HS-27A (cell line): ENCODE data around the gene RACGAP1.
A peak's percentile ranks its signal among the peaks of the same experiment; 100 is the strongest.
"Not testable (repeated sequence)": the region's sequence is repeated elsewhere in the genome, so short reads cannot be mapped to it uniquely, and the experiment has no call there.

ENCODE experiments used
- DNase-seq: peaks from one replicate; pipeline ENCODE4 v3.0.0-alpha.2; 2012; ENCODE audit warnings: low read depth, missing footprints

The RACGAP1 gene

GRCh38 chr12:50026691-50027090, 1.4 kb upstream of the RACGAP1 start:
- DNase-seq, result no peak

GRCh38 chr12:50024805-50025186, 498 bp downstream of the RACGAP1 start:
- DNase-seq, result peak; percentile 12

GRCh38 chr12:50024227-50024626, 1.1 kb downstream of the RACGAP1 start:
- no peak for DNase-seq

- no peak for DNase-seq
Observed at GRCh38 chr12:50022903-50023302, 2.4 kb downstream of the RACGAP1 start.

GRCh38 chr12:50021031-50021430, 4.3 kb downstream of the RACGAP1 start:
- no peak for DNase-seq

GRCh38 chr12:50019524-50019923, 5.8 kb downstream of the RACGAP1 start:
- no peak for DNase-seq

- no peak for DNase-seq
Observed at GRCh38 chr12:50018968-50019367, 6.3 kb downstream of the RACGAP1 start.

GRCh38 chr12:50018154-50018553, 7.1 kb downstream of the RACGAP1 start:
- no peak for DNase-seq

- no peak for DNase-seq
Observed at GRCh38 chr12:50017641-50018040, 7.7 kb downstream of the RACGAP1 start.

GRCh38 chr12:50016501-50017475, 8.5 kb downstream of the RACGAP1 start:
- DNase-seq, result no peak

GRCh38 chr12:50014342-50014741, 11.0 kb downstream of the RACGAP1 start:
- no peak for DNase-seq

GRCh38 chr12:50013361-50014147, 11.7 kb downstream of the RACGAP1 start:
- no peak for DNase-seq

GRCh38 chr12:50006754-50007442, 18.4 kb downstream of the RACGAP1 start:
- DNase-seq, result no peak

GRCh38 chr12:50006280-50006679, 19.0 kb downstream of the RACGAP1 start:
- DNase-seq, result no peak

- DNase-seq, result no peak
Observed at GRCh38 chr12:50005175-50005574, 20.1 kb downstream of the RACGAP1 start.

GRCh38 chr12:50004696-50005095, 20.6 kb downstream of the RACGAP1 start:
- DNase-seq, result no peak

GRCh38 chr12:50003595-50003994, 21.7 kb downstream of the RACGAP1 start:
- no peak for DNase-seq

- no peak for DNase-seq
Observed at GRCh38 chr12:49998453-49998852, 26.8 kb downstream of the RACGAP1 start.

- no peak for DNase-seq
Observed at GRCh38 chr12:49990273-49990672, 35.0 kb downstream of the RACGAP1 start.

GRCh38 chr12:49989400-49989799, 35.9 kb downstream of the RACGAP1 start:
- not testable (repeated sequence) for DNase-seq

GRCh38 chr12:49987625-49988303, 37.5 kb downstream of the RACGAP1 start:
- DNase-seq, result no peak

GRCh38 chr12:49986476-49986875, 38.8 kb downstream of the RACGAP1 start:
- not testable (repeated sequence) for DNase-seq
